DMS114 treated with DMSO at 0.1 percent for 48 hours (cell line): Measurements from ENCODE around the gene RAB18.
"Not testable (repeated sequence)": the region's sequence is repeated elsewhere in the genome, so short reads cannot be mapped to it uniquely, and the experiment has no call there.

Experiments used
- DNase-seq: peaks from one replicate; lab custom pipeline; 2025; ENCODE audit not compliant: unreplicated experiment; lab: John Stamatoyannopoulos, UW

The RAB18 gene

GRCh38 chr10:27542812-27543211, 38.7 kb downstream of the RAB18 start:
- DNase-seq: no peak

- no peak for DNase-seq
These were observed 42.9 kb downstream of the RAB18 start for GRCh38 chr10:27547047-27547446.

- no peak for DNase-seq
These were observed 43.4 kb downstream of the RAB18 start for GRCh38 chr10:27547482-27547881.

GRCh38 chr10:27550823-27551222, 46.7 kb downstream of the RAB18 start:
- no peak for DNase-seq

- DNase-seq: peak; percentile 70
These were observed 54.5 kb downstream of the RAB18 start for GRCh38 chr10:27558612-27559020.

- DNase-seq: no peak
These were observed 57.2 kb downstream of the RAB18 start for GRCh38 chr10:27561334-27561733.

- DNase-seq: no peak
These were observed 60.3 kb downstream of the RAB18 start for GRCh38 chr10:27564398-27564797.

GRCh38 chr10:27564880-27565279, 60.8 kb downstream of the RAB18 start:
- no peak for DNase-seq

- no peak for DNase-seq
These were observed 64.4 kb downstream of the RAB18 start for GRCh38 chr10:27568196-27569175.

GRCh38 chr10:27569946-27570345, 65.8 kb downstream of the RAB18 start:
- no peak for DNase-seq

GRCh38 chr10:27577038-27577437, 72.9 kb downstream of the RAB18 start:
- DNase-seq: not testable (repeated sequence)

- DNase-seq: no peak
These were observed 74.2 kb downstream of the RAB18 start for GRCh38 chr10:27578316-27578715.

GRCh38 chr10:27581225-27581624, 77.1 kb downstream of the RAB18 start:
- no peak for DNase-seq

GRCh38 chr10:27584302-27584701, 80.2 kb downstream of the RAB18 start:
- DNase-seq: no peak
